Erythroblast (primary cell): ENCODE results near the gene SEC14L6.
"Not testable (repeated sequence)": the region's sequence is repeated elsewhere in the genome, so short reads cannot be mapped to it uniquely, and the experiment has no call there.

Experiments
- DNase-seq, 2 experiments: peaks; one replicate each; lab custom pipeline; 2025; lab: John Stamatoyannopoulos, UW
- GATA1 ChIP-seq: IDR thresholded peaks from 2 replicates; pipeline ENCODE4 v1.6.1; 2011; ENCODE audit warnings: low read depth, mild to moderate bottlenecking, control low read depth, low read length, moderate library complexity
- POLR2A ChIP-seq: IDR thresholded peaks from 2 replicates; pipeline ENCODE4 v1.6.1; 2011; ENCODE audit warnings: mild to moderate bottlenecking, low read length

Gene SEC14L6

DNA sequence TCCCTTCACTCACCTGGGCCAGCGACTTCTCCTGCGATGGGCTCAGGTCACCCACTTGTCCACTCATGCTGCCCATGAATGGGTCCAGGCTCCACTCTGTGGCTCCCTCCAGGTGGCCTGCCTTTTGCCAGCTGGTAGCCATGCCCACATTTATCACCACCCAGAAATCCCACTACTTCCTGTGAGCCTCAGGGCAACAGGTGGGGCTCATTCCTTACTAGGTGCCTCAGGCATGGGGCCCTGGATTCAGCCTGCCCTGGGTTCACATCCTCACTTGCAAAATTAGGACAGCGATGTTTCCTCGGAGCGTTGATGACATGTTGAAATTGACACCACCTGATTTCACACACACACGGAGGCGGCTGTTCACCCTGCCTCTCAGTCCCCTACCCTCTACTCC lies at the start of gene SEC14L6:
Gene SEC14L6 (minus strand): TSS at position 126 of the 400 bp plus-strand sequence. CDS start 59 bp downstream, at position 67.
- TF ChIP-seq POLR2A (no peak), GATA1 (no peak)
- DNase-seq = no peak

DNA sequence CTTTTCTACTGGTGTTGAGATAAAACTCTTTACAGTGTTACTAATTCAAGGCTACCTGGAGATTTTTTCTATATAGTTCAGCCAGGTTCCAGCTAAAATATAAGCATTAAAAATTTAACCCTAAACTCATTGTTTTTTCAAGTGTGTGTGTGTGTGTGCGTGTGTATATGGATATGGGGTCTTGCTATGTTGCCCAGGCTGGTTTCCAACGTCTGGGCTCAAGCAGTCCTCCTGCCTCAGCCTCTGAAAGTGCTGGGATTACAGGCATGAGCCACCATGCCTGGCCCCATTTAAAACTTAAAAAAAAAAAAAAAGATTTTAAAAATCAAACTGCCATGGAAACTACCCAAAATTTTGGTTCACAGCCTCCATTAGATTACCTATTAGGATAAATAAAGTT lies 49.7 kb upstream of the SEC14L6 start:
- DNase-seq = no peak
- TF ChIP-seq GATA1 = no peak
- no peak for TF ChIP-seq POLR2A

- DNase-seq = not testable (repeated sequence)
Observed at GRCh38 chr22:30592360-30592713, 45.8 kb upstream of the SEC14L6 start.

DNA sequence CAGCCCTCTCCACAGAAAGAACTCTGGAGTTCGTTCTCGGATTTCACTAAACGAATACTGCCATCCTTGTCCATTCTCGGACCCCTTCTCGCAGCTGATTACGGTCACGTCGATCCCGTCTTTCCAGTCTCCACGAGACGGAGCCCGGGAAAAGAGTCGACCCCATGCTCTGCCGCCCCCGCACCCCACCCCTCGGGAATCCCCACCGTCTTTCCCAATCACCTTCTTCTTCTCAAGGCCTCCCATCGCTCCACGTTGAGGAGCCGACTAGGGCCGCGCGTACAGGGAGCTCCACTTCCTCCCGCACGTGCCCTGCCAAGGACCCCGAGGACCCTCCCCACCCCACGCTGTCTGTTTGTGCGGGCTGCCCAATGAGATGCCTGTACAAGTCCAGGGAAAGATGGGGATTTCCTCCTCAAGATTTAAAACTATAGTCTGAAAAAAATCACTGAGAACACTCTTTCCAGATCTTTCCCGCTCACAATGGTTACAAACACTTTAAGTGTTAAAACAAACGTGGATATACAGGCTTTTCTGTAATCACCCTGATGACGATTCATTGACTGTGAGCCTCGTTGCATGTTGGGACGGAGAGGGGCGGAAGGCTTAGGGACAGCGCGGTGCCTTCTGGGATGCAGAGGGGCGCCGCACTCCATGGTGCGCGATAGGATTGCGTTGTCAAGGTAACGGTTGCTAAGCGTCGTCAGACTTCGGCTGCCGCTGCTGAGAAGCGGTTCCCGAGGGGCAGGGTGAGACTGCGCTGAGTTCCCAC lies 45.2 kb upstream of the SEC14L6 start, which contains the start of gene PES1:
Gene PES1 (minus strand): TSS at position 323 of the 772 bp plus-strand sequence. CDS start 77 bp downstream, at position 246.
- DNase-seq = peak; percentile 99 to 100
- no peak for TF ChIP-seq GATA1
- TF ChIP-seq POLR2A = peak; percentile 55

DNA sequence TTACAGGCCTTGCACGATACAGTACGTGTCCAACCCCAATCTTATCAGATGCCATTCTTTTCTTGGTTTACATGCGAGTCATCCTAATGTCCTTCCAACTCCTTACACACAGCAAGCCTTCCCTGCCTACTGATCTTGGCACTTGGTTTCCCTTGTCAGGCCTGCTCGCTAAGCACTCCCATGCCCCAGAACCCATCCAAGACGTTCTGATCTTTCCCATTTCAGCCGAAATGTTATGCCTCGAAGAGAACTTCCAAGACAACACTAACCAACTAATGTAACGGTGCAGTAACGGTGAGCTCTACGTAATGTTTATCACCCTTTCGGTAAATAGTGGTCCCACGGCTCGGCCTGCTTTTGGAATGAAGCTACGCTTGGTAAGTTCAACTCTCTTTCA lies 44.6 kb upstream of the SEC14L6 start:
- peak; percentile 74 to 78 for DNase-seq

GRCh38 chr22:30586414-30586813 lies 39.9 kb upstream of the SEC14L6 start:
- TF ChIP-seq POLR2A (no peak), GATA1 (no peak)
- DNase-seq = no peak

More for the DNA sequence above, 44.6 kb upstream of the SEC14L6 start:
- no peak for TF ChIP-seq GATA1
- no peak for TF ChIP-seq POLR2A

DNA sequence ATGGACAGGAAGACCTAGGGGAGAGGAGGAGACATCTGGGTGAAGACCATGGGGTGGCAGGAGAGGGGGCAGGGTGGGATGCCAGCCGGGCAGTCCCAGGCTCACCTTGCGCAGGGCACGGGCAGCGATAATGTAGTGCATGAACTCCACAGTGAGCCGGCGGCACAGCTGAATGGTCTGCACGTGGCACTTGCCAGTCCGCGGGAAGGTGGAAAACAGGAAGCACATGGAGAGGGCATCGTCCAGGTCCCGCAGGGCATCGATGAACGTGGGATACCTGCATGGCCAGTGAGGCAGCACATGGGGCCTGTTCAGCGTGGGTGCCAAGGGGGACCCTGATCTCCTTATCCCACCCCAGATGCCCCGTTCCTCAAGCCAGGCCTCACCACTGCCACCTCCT lies 37.9 kb upstream of the SEC14L6 start:
- TF ChIP-seq POLR2A (no peak), GATA1 (no peak)

GRCh38 chr22:30582788-30583545 lies 36.4 kb upstream of the SEC14L6 start:
- DNase-seq = no peak
- no peak for TF ChIP-seq POLR2A
- TF ChIP-seq GATA1 = no peak

More for the DNA sequence above, 37.9 kb upstream of the SEC14L6 start:
- DNase-seq = no peak

- no peak for DNase-seq
- TF ChIP-seq GATA1 (no peak), POLR2A (no peak)
Observed at GRCh38 chr22:30582051-30582450, 35.5 kb upstream of the SEC14L6 start.

- TF ChIP-seq POLR2A = no peak
- no peak for TF ChIP-seq GATA1
- no peak for DNase-seq
Observed at GRCh38 chr22:30580896-30581295, 34.4 kb upstream of the SEC14L6 start.

DNA sequence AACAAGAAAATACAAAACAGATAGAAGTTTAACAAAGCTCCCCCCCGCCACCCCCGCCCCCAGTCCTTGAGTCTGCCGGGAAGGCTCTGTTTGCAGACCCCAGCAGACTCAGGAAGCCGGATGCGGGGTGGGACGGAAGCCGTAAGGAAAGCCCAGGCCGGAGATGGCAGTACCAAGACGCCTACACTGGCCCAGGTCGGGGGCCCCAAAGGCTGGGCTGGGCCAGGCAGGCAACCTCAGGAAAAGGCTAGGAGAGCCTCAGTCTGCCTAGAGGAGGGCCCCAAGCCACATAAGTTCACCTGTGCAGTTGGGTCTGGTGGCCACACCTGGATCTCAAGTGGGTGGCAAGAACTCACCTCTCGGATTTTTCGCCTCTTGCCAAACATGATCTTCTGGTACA lies 31.9 kb upstream of the SEC14L6 start:
- no peak for DNase-seq
- TF ChIP-seq GATA1 = no peak
- TF ChIP-seq POLR2A = no peak

DNA sequence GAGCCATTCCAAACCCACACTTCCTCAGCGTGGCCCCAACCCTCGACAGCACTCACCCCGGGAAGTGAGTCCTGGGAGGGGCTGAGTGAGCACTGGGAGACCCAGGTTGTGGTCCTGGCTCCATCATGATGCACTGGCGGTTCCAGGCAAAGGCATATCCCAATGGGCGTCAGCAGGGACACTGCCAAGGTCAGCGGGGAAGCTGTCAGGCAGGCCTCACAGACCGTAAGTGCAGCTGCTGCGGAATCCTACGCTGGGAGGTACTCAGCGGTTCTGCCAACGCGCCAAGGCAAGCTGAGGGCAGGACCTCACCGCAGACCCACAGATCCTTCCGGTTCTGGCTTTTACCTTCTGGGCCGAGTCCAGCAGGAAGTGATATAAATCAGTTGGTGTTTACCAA lies 29.3 kb upstream of the SEC14L6 start:
- DNase-seq = no peak
- no peak for TF ChIP-seq GATA1
- no peak for TF ChIP-seq POLR2A

DNA sequence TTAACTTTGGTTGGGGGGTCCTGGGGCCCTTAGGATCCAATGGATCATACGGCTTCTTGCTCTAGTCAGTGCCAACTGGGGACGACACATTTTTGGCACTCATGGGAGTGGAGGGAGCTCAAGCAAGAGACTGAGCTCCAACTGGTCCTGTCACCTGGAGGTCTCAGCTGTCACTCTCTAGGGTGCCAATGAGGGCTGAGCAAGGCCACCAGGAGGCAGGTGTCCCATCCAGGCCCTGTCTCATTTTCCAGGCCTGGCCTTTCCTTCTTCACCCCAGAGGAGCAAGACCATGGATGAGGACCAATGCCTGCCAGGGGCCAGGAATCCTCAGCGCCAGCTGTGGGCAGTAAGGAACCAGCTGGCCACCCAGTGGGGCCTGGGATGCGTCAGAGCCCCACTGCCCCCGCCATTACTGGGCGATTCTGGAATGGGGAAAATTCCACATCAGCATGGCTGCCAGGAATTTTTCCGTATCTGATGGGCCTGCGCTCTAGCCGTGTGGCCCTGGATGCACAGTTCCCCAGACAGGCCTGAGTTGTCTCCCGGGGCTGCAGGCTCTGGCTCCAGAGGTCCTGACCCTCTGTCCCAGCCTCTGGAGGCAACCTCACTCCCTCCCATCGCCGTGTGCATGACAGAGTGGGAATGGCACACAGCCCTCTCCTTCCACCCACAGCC lies 28.6 kb upstream of the SEC14L6 start:
- DNase-seq = peak in 1 of 2 experiments; percentile 13
- no peak for TF ChIP-seq POLR2A
- TF ChIP-seq GATA1 = no peak
